HEK293 (cell line): Measurements from ENCODE around the gene AK5.

Experiments used
- CTCF ChIA-PET: fragments of 350-600 bp; formaldehyde crosslinking; extraction: SDS; loops from one replicate; lab custom pipeline; 2021; ENCODE audit warnings: antibody characterized with exemption; lab: Yijun Ruan, JAX
- POLR2A ChIA-PET: fragments of 300-600 bp; formaldehyde crosslinking; extraction: SDS; loops from one replicate; lab custom pipeline; 2020; ENCODE audit warnings: antibody characterized with exemption, inconsistent platforms; lab: Yijun Ruan, JAX
- H3K27ac ChIP-seq: fragments of 200-500 bp; sonication (Bioruptor generic); 2 replicates; pipeline ENCODE4 v1.5.1; 2014; ENCODE audit warnings: low read depth, low read length, control low read depth, inconsistent platforms; ENCODE audit errors: extremely low read depth
- H3K36me3 ChIP-seq, 2 experiments: fragments of 200-500 bp in 1 of 2; sonication (Bioruptor generic) in 1 of 2; 1 replicate in 1 of 2; 2 replicates in 1 of 2; pipeline ENCODE4 v1.5.1; 2014 to 2017; ENCODE audit warnings: inconsistent platforms in 2 of 2, low read length in 2 of 2; ENCODE audit not compliant: control insufficient read depth in 2 of 2, insufficient read depth in 1 of 2
- H3K4me1 ChIP-seq: fragments of 200-500 bp; sonication (Bioruptor generic); 2 replicates; pipeline ENCODE4 v1.5.1; 2014; ENCODE audit warnings: mild to moderate bottlenecking, low read length, inconsistent platforms; ENCODE audit not compliant: control insufficient read depth, insufficient read depth
- H3K4me3 ChIP-seq: 2 replicates; pipeline ENCODE4 v1.5.1; 2011; ENCODE audit warnings: low read depth, mild to moderate bottlenecking, control low read depth, low read length, moderate library complexity
- H3K9me3 ChIP-seq: fragments of 200-500 bp; sonication (Bioruptor generic); 2 replicates; pipeline ENCODE4 v1.5.1; 2014; ENCODE audit warnings: low read depth, low read length, inconsistent platforms; ENCODE audit not compliant: control insufficient read depth, insufficient read depth
- HOXD13 ChIP-seq: sonication (generic); formaldehyde crosslinking; IDR thresholded peaks from 2 replicates; pipeline ENCODE4 v1.8.0; 2022; ENCODE audit warnings: missing genetic modification reagents, borderline replicate concordance
- SCRT2 ChIP-seq: fragments of 450-650 bp; formaldehyde crosslinking; IDR thresholded peaks from 2 replicates; pipeline ENCODE4 v1.5.1; 2016; ENCODE audit warnings: missing biosample characterization, missing genetic modification characterization
- YY2 ChIP-seq: fragments of 450-650 bp; formaldehyde crosslinking; IDR thresholded peaks from 2 replicates; pipeline ENCODE4 v1.5.1; 2016; ENCODE audit warnings: missing biosample characterization, missing genetic modification characterization
- ZNF146 ChIP-seq: fragments of 450-650 bp; formaldehyde crosslinking; IDR thresholded peaks from 2 replicates; pipeline ENCODE4 v1.5.1; 2016; ENCODE audit warnings: missing biosample characterization, missing genetic modification characterization
- ZNF19 ChIP-seq: fragments of 450-650 bp; formaldehyde crosslinking; IDR thresholded peaks from 2 replicates; pipeline ENCODE4; 2016; ENCODE audit warnings: missing biosample characterization, missing genetic modification characterization, low read depth
- ZNF23 ChIP-seq: fragments of 450-650 bp; formaldehyde crosslinking; IDR thresholded peaks from 2 replicates; pipeline ENCODE4 v1.5.1; 2016; ENCODE audit warnings: missing biosample characterization, missing genetic modification characterization, borderline replicate concordance
- ZNF404 ChIP-seq: fragments of 450-650 bp; formaldehyde crosslinking; IDR thresholded peaks from 2 replicates; pipeline ENCODE4 v1.5.1; 2017; ENCODE audit warnings: missing biosample characterization, missing genetic modification characterization
- ZNF48 ChIP-seq: fragments of 450-650 bp; formaldehyde crosslinking; IDR thresholded peaks from 2 replicates; pipeline ENCODE4 v1.5.1; 2016; ENCODE audit warnings: missing biosample characterization, missing genetic modification characterization
- ZNF621 ChIP-seq: fragments of 450-650 bp; formaldehyde crosslinking; IDR thresholded peaks from 2 replicates; pipeline ENCODE4 v1.5.1; 2017; ENCODE audit warnings: missing biosample characterization, missing genetic modification characterization
- ZNF664 ChIP-seq: fragments of 450-650 bp; formaldehyde crosslinking; IDR thresholded peaks from 2 replicates; pipeline ENCODE4 v1.5.1; 2016; ENCODE audit warnings: missing biosample characterization, missing genetic modification characterization
- ZNF747 ChIP-seq: fragments of 450-650 bp; formaldehyde crosslinking; IDR thresholded peaks from 2 replicates; pipeline ENCODE4 v1.5.1; 2016; ENCODE audit warnings: missing biosample characterization, missing genetic modification characterization
- TF ChIP-seq, protein P1 (sequence below): fragments of 450-650 bp; formaldehyde crosslinking; IDR thresholded peaks from 2 replicates; pipeline ENCODE4 v1.5.1; 2017; ENCODE audit warnings: missing biosample characterization, missing genetic modification characterization
- TF ChIP-seq, protein P2 (sequence below): fragments of 450-650 bp; formaldehyde crosslinking; IDR thresholded peaks from 2 replicates; pipeline ENCODE4 v1.5.1; 2016; ENCODE audit warnings: missing biosample characterization, missing genetic modification characterization
- TF ChIP-seq, protein P3 (sequence below): fragments of 450-650 bp; formaldehyde crosslinking; IDR thresholded peaks from 2 replicates; pipeline ENCODE4 v1.5.1; 2017; ENCODE audit warnings: missing biosample characterization, missing genetic modification characterization
- TF ChIP-seq, protein P4 (sequence below): fragments of 450-650 bp; formaldehyde crosslinking; IDR thresholded peaks from 2 replicates; pipeline ENCODE4 v1.5.1; 2016; ENCODE audit warnings: missing biosample characterization, missing genetic modification characterization
- TF ChIP-seq, protein P5 (sequence below): fragments of 450-650 bp; IDR thresholded peaks from 2 replicates; pipeline ENCODE4 v1.5.1; 2018; ENCODE audit warnings: missing biosample characterization, mild to moderate bottlenecking, missing genetic modification characterization
- TF ChIP-seq, protein P6 (sequence below): fragments of 450-650 bp; formaldehyde crosslinking; IDR thresholded peaks from 2 replicates; pipeline ENCODE4 v1.5.1; 2016; ENCODE audit warnings: missing biosample characterization, missing genetic modification characterization

Gene AK5

DNA sequence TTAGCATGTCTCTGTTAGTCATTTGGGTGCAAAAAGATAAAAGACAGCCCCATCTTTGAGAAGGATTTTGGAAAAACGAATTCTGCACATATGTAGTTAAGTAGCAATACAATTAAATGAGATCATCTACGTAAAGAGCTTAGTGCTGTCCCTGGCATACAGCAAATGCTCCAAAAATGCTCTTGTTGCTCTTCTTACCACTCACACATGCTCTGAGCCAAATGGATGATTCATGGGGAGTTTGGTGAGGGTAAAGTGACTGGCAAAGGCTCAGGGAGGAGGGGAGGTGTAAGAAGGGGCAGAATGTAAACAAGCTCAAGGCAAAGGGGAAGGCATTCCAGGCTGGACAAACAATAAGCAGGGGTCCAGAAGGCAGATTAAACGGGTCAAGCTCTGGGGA, 191.9 kb downstream of the AK5 start:
- H3K36me3 ChIP-seq, result no peaks in the 10 kb centered on the region
- H3K4me3 ChIP-seq, result no peak overlapping the region
- TF ChIP-seq ZNF19 (tag by site-specific recombination) (no peak), ZNF48 (tag by site-specific recombination) (no peak), ZNF664 (tag by site-specific recombination) (no peak), ZNF747 (tag by site-specific recombination) (no peak), ZNF621 (tag by site-specific recombination) (no peak), ZNF404 (tag by site-specific recombination) (no peak), SCRT2 (peak; percentile 47; the same call in 1 of the 2 replicates), ZNF23 (tag by site-specific recombination) (no peak), ZNF146 (no peak), HOXD13 (CRISPR knock-in tag) (no peak), YY2 (tag by site-specific recombination) (no peak)
- TF ChIP-seq, protein P1, sequence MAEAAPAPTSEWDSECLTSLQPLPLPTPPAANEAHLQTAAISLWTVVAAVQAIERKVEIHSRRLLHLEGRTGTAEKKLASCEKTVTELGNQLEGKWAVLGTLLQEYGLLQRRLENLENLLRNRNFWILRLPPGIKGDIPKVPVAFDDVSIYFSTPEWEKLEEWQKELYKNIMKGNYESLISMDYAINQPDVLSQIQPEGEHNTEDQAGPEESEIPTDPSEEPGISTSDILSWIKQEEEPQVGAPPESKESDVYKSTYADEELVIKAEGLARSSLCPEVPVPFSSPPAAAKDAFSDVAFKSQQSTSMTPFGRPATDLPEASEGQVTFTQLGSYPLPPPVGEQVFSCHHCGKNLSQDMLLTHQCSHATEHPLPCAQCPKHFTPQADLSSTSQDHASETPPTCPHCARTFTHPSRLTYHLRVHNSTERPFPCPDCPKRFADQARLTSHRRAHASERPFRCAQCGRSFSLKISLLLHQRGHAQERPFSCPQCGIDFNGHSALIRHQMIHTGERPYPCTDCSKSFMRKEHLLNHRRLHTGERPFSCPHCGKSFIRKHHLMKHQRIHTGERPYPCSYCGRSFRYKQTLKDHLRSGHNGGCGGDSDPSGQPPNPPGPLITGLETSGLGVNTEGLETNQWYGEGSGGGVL (tag by site-specific recombination), result peak; percentile 32; the same call in 1 of the 2 replicates
- TF ChIP-seq, protein P2, sequence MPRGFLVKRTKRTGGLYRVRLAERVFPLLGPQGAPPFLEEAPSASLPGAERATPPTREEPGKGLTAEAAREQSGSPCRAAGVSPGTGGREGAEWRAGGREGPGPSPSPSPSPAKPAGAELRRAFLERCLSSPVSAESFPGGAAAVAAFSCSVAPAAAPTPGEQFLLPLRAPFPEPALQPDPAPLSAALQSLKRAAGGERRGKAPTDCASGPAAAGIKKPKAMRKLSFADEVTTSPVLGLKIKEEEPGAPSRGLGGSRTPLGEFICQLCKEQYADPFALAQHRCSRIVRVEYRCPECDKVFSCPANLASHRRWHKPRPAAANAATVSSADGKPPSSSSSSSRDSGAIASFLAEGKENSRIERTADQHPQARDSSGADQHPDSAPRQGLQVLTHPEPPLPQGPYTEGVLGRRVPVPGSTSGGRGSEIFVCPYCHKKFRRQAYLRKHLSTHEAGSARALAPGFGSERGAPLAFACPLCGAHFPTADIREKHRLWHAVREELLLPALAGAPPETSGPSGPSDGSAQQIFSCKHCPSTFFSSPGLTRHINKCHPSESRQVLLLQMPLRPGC (tag by site-specific recombination), result no peak
- TF ChIP-seq, protein P3, sequence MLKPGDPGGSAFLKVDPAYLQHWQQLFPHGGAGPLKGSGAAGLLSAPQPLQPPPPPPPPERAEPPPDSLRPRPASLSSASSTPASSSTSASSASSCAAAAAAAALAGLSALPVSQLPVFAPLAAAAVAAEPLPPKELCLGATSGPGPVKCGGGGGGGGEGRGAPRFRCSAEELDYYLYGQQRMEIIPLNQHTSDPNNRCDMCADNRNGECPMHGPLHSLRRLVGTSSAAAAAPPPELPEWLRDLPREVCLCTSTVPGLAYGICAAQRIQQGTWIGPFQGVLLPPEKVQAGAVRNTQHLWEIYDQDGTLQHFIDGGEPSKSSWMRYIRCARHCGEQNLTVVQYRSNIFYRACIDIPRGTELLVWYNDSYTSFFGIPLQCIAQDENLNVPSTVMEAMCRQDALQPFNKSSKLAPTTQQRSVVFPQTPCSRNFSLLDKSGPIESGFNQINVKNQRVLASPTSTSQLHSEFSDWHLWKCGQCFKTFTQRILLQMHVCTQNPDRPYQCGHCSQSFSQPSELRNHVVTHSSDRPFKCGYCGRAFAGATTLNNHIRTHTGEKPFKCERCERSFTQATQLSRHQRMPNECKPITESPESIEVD (tag by site-specific recombination), result no peak
- TF ChIP-seq, protein P4, sequence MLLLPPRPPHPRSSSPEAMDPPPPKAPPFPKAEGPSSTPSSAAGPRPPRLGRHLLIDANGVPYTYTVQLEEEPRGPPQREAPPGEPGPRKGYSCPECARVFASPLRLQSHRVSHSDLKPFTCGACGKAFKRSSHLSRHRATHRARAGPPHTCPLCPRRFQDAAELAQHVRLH, result no peak
- TF ChIP-seq, protein P5, sequence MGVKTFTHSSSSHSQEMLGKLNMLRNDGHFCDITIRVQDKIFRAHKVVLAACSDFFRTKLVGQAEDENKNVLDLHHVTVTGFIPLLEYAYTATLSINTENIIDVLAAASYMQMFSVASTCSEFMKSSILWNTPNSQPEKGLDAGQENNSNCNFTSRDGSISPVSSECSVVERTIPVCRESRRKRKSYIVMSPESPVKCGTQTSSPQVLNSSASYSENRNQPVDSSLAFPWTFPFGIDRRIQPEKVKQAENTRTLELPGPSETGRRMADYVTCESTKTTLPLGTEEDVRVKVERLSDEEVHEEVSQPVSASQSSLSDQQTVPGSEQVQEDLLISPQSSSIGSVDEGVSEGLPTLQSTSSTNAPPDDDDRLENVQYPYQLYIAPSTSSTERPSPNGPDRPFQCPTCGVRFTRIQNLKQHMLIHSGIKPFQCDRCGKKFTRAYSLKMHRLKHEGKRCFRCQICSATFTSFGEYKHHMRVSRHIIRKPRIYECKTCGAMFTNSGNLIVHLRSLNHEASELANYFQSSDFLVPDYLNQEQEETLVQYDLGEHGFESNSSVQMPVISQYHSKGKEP (tag by site-specific recombination), result no peak
- TF ChIP-seq, protein P6, sequence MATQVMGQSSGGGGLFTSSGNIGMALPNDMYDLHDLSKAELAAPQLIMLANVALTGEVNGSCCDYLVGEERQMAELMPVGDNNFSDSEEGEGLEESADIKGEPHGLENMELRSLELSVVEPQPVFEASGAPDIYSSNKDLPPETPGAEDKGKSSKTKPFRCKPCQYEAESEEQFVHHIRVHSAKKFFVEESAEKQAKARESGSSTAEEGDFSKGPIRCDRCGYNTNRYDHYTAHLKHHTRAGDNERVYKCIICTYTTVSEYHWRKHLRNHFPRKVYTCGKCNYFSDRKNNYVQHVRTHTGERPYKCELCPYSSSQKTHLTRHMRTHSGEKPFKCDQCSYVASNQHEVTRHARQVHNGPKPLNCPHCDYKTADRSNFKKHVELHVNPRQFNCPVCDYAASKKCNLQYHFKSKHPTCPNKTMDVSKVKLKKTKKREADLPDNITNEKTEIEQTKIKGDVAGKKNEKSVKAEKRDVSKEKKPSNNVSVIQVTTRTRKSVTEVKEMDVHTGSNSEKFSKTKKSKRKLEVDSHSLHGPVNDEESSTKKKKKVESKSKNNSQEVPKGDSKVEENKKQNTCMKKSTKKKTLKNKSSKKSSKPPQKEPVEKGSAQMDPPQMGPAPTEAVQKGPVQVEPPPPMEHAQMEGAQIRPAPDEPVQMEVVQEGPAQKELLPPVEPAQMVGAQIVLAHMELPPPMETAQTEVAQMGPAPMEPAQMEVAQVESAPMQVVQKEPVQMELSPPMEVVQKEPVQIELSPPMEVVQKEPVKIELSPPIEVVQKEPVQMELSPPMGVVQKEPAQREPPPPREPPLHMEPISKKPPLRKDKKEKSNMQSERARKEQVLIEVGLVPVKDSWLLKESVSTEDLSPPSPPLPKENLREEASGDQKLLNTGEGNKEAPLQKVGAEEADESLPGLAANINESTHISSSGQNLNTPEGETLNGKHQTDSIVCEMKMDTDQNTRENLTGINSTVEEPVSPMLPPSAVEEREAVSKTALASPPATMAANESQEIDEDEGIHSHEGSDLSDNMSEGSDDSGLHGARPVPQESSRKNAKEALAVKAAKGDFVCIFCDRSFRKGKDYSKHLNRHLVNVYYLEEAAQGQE, result no peak
- TF ChIP-seq, all 188 proteins: peak for 2
- ChIA-PET CTCF (no interaction called here), POLR2A (no interaction called here)
- Histone ChIP-seq H3K27ac (no peak overlapping the region), H3K4me1 (no peaks in the 10 kb centered on the region), H3K9me3 (no peaks in the 10 kb centered on the region)
